C1 segment of cervical spinal cord (tissue), 14 donors: ENCODE data around the gene USP22.
"Not testable (repeated sequence)": the region's sequence is repeated elsewhere in the genome, so short reads cannot be mapped to it uniquely, and the experiment has no call there.

Experiments used
- DNase-seq, 14 donors: peaks; one replicate each; lab custom pipeline; 2025; lab: John Stamatoyannopoulos, UW

Gene USP22

GRCh38 chr17:20989991-20990855, 52.6 kb downstream of the USP22 start:
- DNase-seq = no peak

GRCh38 chr17:20989481-20989880, 53.3 kb downstream of the USP22 start:
- DNase-seq = no peak

GRCh38 chr17:20988896-20989295, 53.9 kb downstream of the USP22 start:
- DNase-seq = no peak

GRCh38 chr17:20988001-20988636, 54.7 kb downstream of the USP22 start:
- DNase-seq = no peak

- no peak for DNase-seq
Measured at GRCh38 chr17:20987511-20987910, 55.3 kb downstream of the USP22 start.

- no peak for DNase-seq
Measured at GRCh38 chr17:20986767-20987510, 55.9 kb downstream of the USP22 start.

GRCh38 chr17:20983359-20983637, 59.5 kb downstream of the USP22 start:
- no peak for DNase-seq

GRCh38 chr17:20982589-20983358, 60.0 kb downstream of the USP22 start:
- DNase-seq = no peak

- DNase-seq = no peak
Measured at GRCh38 chr17:20981046-20981920, 61.5 kb downstream of the USP22 start.

GRCh38 chr17:20979792-20980083, 63.1 kb downstream of the USP22 start:
- DNase-seq = no peak

GRCh38 chr17:20979007-20979791, 63.6 kb downstream of the USP22 start:
- DNase-seq = not testable (repeated sequence)

- DNase-seq = not testable (repeated sequence)
Measured at GRCh38 chr17:20977609-20978253, 65.1 kb downstream of the USP22 start.

- no peak for DNase-seq
Measured at GRCh38 chr17:20975566-20975965, 67.2 kb downstream of the USP22 start.

- DNase-seq = no peak
Measured at GRCh38 chr17:20970329-20970728, 72.5 kb downstream of the USP22 start.

- DNase-seq = no peak
Measured at GRCh38 chr17:20968913-20969616, 73.7 kb downstream of the USP22 start.

- no peak for DNase-seq
Measured at GRCh38 chr17:20967776-20968175, 75.0 kb downstream of the USP22 start.

- no peak for DNase-seq
Measured at GRCh38 chr17:20966870-20967269, 75.9 kb downstream of the USP22 start.

- no peak for DNase-seq
Measured at GRCh38 chr17:20965492-20965891, 77.3 kb downstream of the USP22 start.

- DNase-seq = no peak
Measured at GRCh38 chr17:20961586-20961985, 81.2 kb downstream of the USP22 start.
